K562 (cell line): Measurements from ENCODE around the gene RHOF. TPM values are rescaled to one million over a fixed set of nuclear protein-coding genes. Genes with fewer than 3 reads are reported as not detected.

Source experiments
- CBX3 ChIP-seq, 2 experiments: IDR thresholded peaks; 1 replicate in 1 of 2; 2 replicates in 1 of 2; pipeline ENCODE4 v1.6.1; 2012; ENCODE audit warnings: inconsistent platforms in 2 of 2, low read length in 2 of 2, borderline replicate concordance in 1 of 2, control low read depth in 1 of 2
- COPS2 ChIP-seq: fragments of 450-650 bp; conservative IDR thresholded peaks from 2 replicates; pipeline ENCODE4 v1.6.1; 2016; ENCODE audit warnings: mild to moderate bottlenecking, moderate library complexity
- CTBP1 ChIP-seq: fragments of 450-650 bp; IDR thresholded peaks from 2 replicates; pipeline ENCODE4 v1.6.1; 2016; ENCODE audit warnings: borderline replicate concordance
- E2F6 ChIP-seq, 2 experiments: IDR thresholded peaks; 2 replicates each; pipeline ENCODE4 v1.6.1; 2011; ENCODE audit warnings: borderline replicate concordance in 1 of 2, control low read depth in 1 of 2, low read depth in 1 of 2, low read length in 1 of 2, mild to moderate bottlenecking in 1 of 2, mixed read lengths in 1 of 2, moderate library complexity in 1 of 2; ENCODE audit not compliant: insufficient read depth in 1 of 2, insufficient read length in 1 of 2, poor library complexity in 1 of 2, severe bottlenecking in 1 of 2; ENCODE audit errors: extremely low read depth in 1 of 2
- FIP1L1 ChIP-seq: fragments of 200-400 bp; formaldehyde crosslinking; IDR thresholded peaks from 2 replicates; pipeline ENCODE4 v1.6.1; 2018; ENCODE audit warnings: mild to moderate bottlenecking, low read depth, low read length; ENCODE audit not compliant: poor library complexity, severe bottlenecking
- GATAD2A ChIP-seq: fragments of 450-650 bp; IDR thresholded peaks from 2 replicates; pipeline ENCODE4 v1.6.1; 2017
- HMBOX1 ChIP-seq: sonication (generic); IDR thresholded peaks from 2 replicates; pipeline ENCODE4 v1.6.1; 2016
- RBM39 ChIP-seq: fragments of 200-400 bp; formaldehyde crosslinking; optimal IDR thresholded peaks from 2 replicates; pipeline ENCODE3; 2018; ENCODE audit warnings: low read depth, low read length
- SFPQ ChIP-seq: fragments of 200-400 bp; formaldehyde crosslinking; IDR thresholded peaks from 2 replicates; pipeline ENCODE4 v1.6.1; 2017; ENCODE audit warnings: mild to moderate bottlenecking, low read depth, low read length, moderate library complexity
- SMARCE1 ChIP-seq: fragments of 450-650 bp; IDR thresholded peaks from 2 replicates; pipeline ENCODE4 v1.7.1; 2016; ENCODE audit warnings: mild to moderate bottlenecking
- TAF1 ChIP-seq: IDR thresholded peaks from 2 replicates; pipeline ENCODE4 v1.6.1; 2011; ENCODE audit warnings: mild to moderate bottlenecking, low read length, moderate library complexity; ENCODE audit not compliant: insufficient read depth, control insufficient read depth, severe bottlenecking; ENCODE audit errors: extremely low read depth
- TCF7 ChIP-seq: sonication (generic); IDR thresholded peaks from 2 replicates; pipeline ENCODE4 v1.6.1; 2016; ENCODE audit warnings: antibody characterized with exemption, borderline replicate concordance
- TOE1 ChIP-seq, 2 experiments: fragments of 450-650 bp in 1 of 2; sonication (generic) in 1 of 2; formaldehyde crosslinking in 1 of 2; IDR thresholded peaks; 2 replicates each; pipeline versions ENCODE4 v1.7.1 to v1.8.0; 2016 to 2022; ENCODE audit warnings: borderline replicate concordance in 2 of 2, mild to moderate bottlenecking in 2 of 2, antibody characterized with exemption in 1 of 2, inconsistent platforms in 1 of 2, low read depth in 1 of 2, missing genetic modification reagents in 1 of 2, moderate library complexity in 1 of 2
- U2AF1 ChIP-seq: fragments of 200-400 bp; formaldehyde crosslinking; optimal IDR thresholded peaks from 2 replicates; pipeline ENCODE3; 2017; ENCODE audit warnings: mild to moderate bottlenecking, low read depth, low read length, moderate library complexity
- USF2 ChIP-seq: sonication (generic); formaldehyde crosslinking; IDR thresholded peaks from 2 replicates; pipeline ENCODE4 v1.5.0; 2020; ENCODE audit warnings: missing genetic modification reagents
- ZKSCAN1 ChIP-seq: fragments of 150-350 bp; IDR thresholded peaks from 2 replicates; pipeline ENCODE4 v1.6.1; 2016; ENCODE audit warnings: low read depth, low read length
- ZNF146 ChIP-seq: IDR thresholded peaks from one replicate; pipeline ENCODE4 v1.6.1; 2018; ENCODE audit warnings: missing compliant biosample characterization; ENCODE audit not compliant: unreplicated experiment
- ZNF324 ChIP-seq: fragments of 250-450 bp; sonication (Bioruptor Pico); IDR thresholded peaks from 2 replicates; pipeline ENCODE4 v1.4.0; 2020; ENCODE audit warnings: mild to moderate bottlenecking
- ZNF395 ChIP-seq: fragments of 200-800 bp; sonication (Bioruptor generic); IDR thresholded peaks from 2 replicates; pipeline ENCODE4 v1.6.1; 2017; ENCODE audit warnings: missing genetic modification characterization, missing compliant biosample characterization
- ZNF668 ChIP-seq: fragments of 250-450 bp; sonication (Bioruptor Pico); IDR thresholded peaks from 2 replicates; pipeline ENCODE4 v1.8.0; 2022; ENCODE audit warnings: mild to moderate bottlenecking, inconsistent platforms
- ZZZ3 ChIP-seq: fragments of 450-650 bp; IDR thresholded peaks from 2 replicates; pipeline ENCODE4 v1.6.1; 2016; ENCODE audit warnings: antibody characterized with exemption, mild to moderate bottlenecking, moderate library complexity
- polyA plus RNA-seq, 8 experiments: library from polyadenylated mRNA; depleted of rRNA in 4 of 8; stranded (reverse) in 5 of 8; unstranded in 3 of 8; fragments of >200 nt; fragmentation: Nextera tagmentation in 2 of 8; fragmentation: Illumina TruSeq in 1 of 8; extraction: Ambion mirVana in 2 of 8; extraction: Trizol in 1 of 8; gene quantifications; 2 replicates each; pipeline versions ENCODE4 v1.2.1 to v1.2.3, GENCODE V29; 2011 to 2014; ENCODE audit warnings: inconsistent platforms in 1 of 8, missing spikeins in 1 of 8
- total RNA-seq, 7 experiments: library from RNA; depleted of rRNA in 6 of 7; stranded (reverse); fragments of >200 nt in 6 of 7; fragmentation: Illumina TruSeq in 2 of 7; extraction: Trizol in 2 of 7; gene quantifications; 2 replicates each; pipeline versions ENCODE4 v1.2.1 to v1.2.3, GENCODE V29; 2011 to 2021; ENCODE audit warnings: low replicate concordance in 1 of 7

The RHOF gene
- total and polyA plus RNA-seq, 9 of the 15 experiments (the other 6 are each of a cell fraction or from before 2014, with no cell fraction given), result 0.13 to 10.1 (median 4.0) TPM

- TF ChIP-seq HMBOX1 (no peak), TCF7 (no peak), SFPQ (no peak), CTBP1 (no peak; the same call in 1 of the 2 replicates), FIP1L1 (peak; percentile 19), COPS2 (no peak), E2F6 (IDR thresholded peaks at IDR 0.05; ENCODE audit: borderline replicate concordance in 1 of 2, extremely low read depth in 1 of 2, insufficient read depth in 1 of 2, insufficient read length in 1 of 2, low read depth in 1 of 2, low read length in 1 of 2, poor library complexity in 1 of 2, severe bottlenecking in 1 of 2) (no peak), ZNF146 (CRISPR knock-in tag) (no peak), ZNF668 (no peak), USF2 (CRISPR knock-in tag) (no peak), ZNF395 (CRISPR knock-in tag) (no peak), ZKSCAN1 (no peak), RBM39 (no peak), CBX3 (IDR thresholded peaks at IDR 0.05; ENCODE audit: borderline replicate concordance in 1 of 2, low read length in 2 of 2) (peak in 1 of 2 experiments; percentile 95; a peak in 2 of 3 replicates), TAF1 (no peak), ZZZ3 (no peak), TOE1 (IDR thresholded peaks at IDR 0.05; ENCODE audit: borderline replicate concordance) (0 out of 2 replicates have a peak, but pooled peaks have one; percentile 29), TOE1 (CRISPR knock-in tag; IDR thresholded peaks at IDR 0.05; ENCODE audit: borderline replicate concordance, low read depth) (no peak), U2AF1 (no peak), GATAD2A (no peak), SMARCE1 (no peak; the same call in 1 of the 2 replicates), ZNF324 (CRISPR knock-in tag) (no peak)
These were observed 18.9 kb upstream of the RHOF start (continued) for GRCh38 chr12:121812320-121812871.
